Measurements from ENCODE around the gene EIF4G3.

GRCh38 chr1:20846461-20847374 is 330.0 kb downstream of the EIF4G3 start:
- TF ChIP-seq ATF2 (IDR thresholded peaks at IDR 0.05; ENCODE audit: low read length) (no peak), EP300 (IDR thresholded peaks at IDR 0.05; ENCODE audit: borderline replicate concordance in 1 of 2, low read depth in 2 of 2, low read length in 2 of 2) (no peak), POLR2AphosphoS5 (IDR thresholded peaks at IDR 0.05; ENCODE audit: low read depth, low read length) (no peak), RAD21 (IDR thresholded peaks at IDR 0.05 in 1 of 2, conservative IDR thresholded peaks at IDR 0.05 in 1 of 2; ENCODE audit: low read depth in 2 of 2, low read length in 2 of 2) (no peak), CTCF (IDR thresholded peaks at IDR 0.05; ENCODE audit: control extremely low read depth in 1 of 3, insufficient read depth in 1 of 3, low read depth in 1 of 3, low read length in 3 of 3) (no peak), ASH2L (IDR thresholded peaks at IDR 0.05; ENCODE audit: low read length) (no peak), JUND (IDR thresholded peaks at IDR 0.05; ENCODE audit: low read length) (no peak), TCF12 (IDR thresholded peaks at IDR 0.05; ENCODE audit: low read depth, low read length) (no peak), EZH2 (IDR thresholded peaks at IDR 0.05; ENCODE audit: low read depth, low read length, severe bottlenecking) (no peak), CREB1 (IDR thresholded peaks at IDR 0.05) (no peak)
